Measurements from ENCODE around the gene POLR2J3.
"Not testable (repeated sequence)": the region's sequence is repeated elsewhere in the genome, so short reads cannot be mapped to it uniquely, and the experiment has no call there.

Gene POLR2J3

GRCh38 chr7:102572261-102573239 lies at the start of gene POLR2J3:
TSS of gene POLR2J3 (minus strand) at chr7:102572583. CDS start at chr7:102572521, 62 bp downstream.
- DNase-seq = not testable (repeated sequence)

GRCh38 chr7:102618122-102618521 lies 45.7 kb upstream of the POLR2J3 start:
- not testable (repeated sequence) for DNase-seq

- DNase-seq = not testable (repeated sequence)
Observed at GRCh38 chr7:102616507-102617125, 44.2 kb upstream of the POLR2J3 start, which contains the start of gene RASA4. TSS of gene RASA4 (minus strand) at chr7:102616756. CDS start at chr7:102616689, 67 bp downstream.

- not testable (repeated sequence) for DNase-seq
Observed at GRCh38 chr7:102615930-102616329, 43.5 kb upstream of the POLR2J3 start.

GRCh38 chr7:102614873-102615272 lies 42.5 kb upstream of the POLR2J3 start:
- DNase-seq = not testable (repeated sequence)

- not testable (repeated sequence) for DNase-seq
Observed at GRCh38 chr7:102614346-102614697, 41.9 kb upstream of the POLR2J3 start.

- not testable (repeated sequence) for DNase-seq
Observed at GRCh38 chr7:102613575-102614345, 41.4 kb upstream of the POLR2J3 start.

GRCh38 chr7:102611675-102612325 lies 39.4 kb upstream of the POLR2J3 start:
- DNase-seq = not testable (repeated sequence)

GRCh38 chr7:102611013-102611674 lies 38.8 kb upstream of the POLR2J3 start:
- not testable (repeated sequence) for DNase-seq

GRCh38 chr7:102610441-102610840 lies 38.1 kb upstream of the POLR2J3 start:
- DNase-seq = not testable (repeated sequence)

GRCh38 chr7:102609734-102610133 lies 37.4 kb upstream of the POLR2J3 start:
- not testable (repeated sequence) for DNase-seq

GRCh38 chr7:102606848-102607247 lies 34.5 kb upstream of the POLR2J3 start:
- DNase-seq = not testable (repeated sequence)

GRCh38 chr7:102604431-102605145 lies 32.2 kb upstream of the POLR2J3 start:
- DNase-seq = not testable (repeated sequence)

GRCh38 chr7:102602317-102602716 lies 29.9 kb upstream of the POLR2J3 start:
- not testable (repeated sequence) for DNase-seq

GRCh38 chr7:102599699-102600098 lies 27.3 kb upstream of the POLR2J3 start:
- not testable (repeated sequence) for DNase-seq

GRCh38 chr7:102596036-102596435 lies 23.7 kb upstream of the POLR2J3 start:
- DNase-seq = not testable (repeated sequence)

GRCh38 chr7:102593637-102594334 lies 21.4 kb upstream of the POLR2J3 start:
- not testable (repeated sequence) for DNase-seq

GRCh38 chr7:102592477-102593019 lies 20.2 kb upstream of the POLR2J3 start:
- DNase-seq = not testable (repeated sequence)
